Neuron (in vitro differentiated cells): ENCODE data around the gene OR10A6.

Experiments
- H2AFZ ChIP-seq: one replicate; pipeline ENCODE4 v1.6.1; 2013; ENCODE audit warnings: low read depth, mild to moderate bottlenecking, inconsistent platforms, low read length, moderate library complexity
- H3K27me3 ChIP-seq: one replicate; pipeline ENCODE4 v1.6.1; 2013; ENCODE audit warnings: low read length; ENCODE audit not compliant: insufficient read depth
- H3K36me3 ChIP-seq: one replicate; pipeline ENCODE4 v1.6.1; 2013; ENCODE audit warnings: low read length; ENCODE audit not compliant: insufficient read depth
- H3K4me1 ChIP-seq: one replicate; pipeline ENCODE4 v1.6.1; 2013; ENCODE audit warnings: low read length; ENCODE audit not compliant: insufficient read depth
- H3K4me3 ChIP-seq: 2 replicates; pipeline ENCODE4 v1.5.1; 2013; ENCODE audit warnings: mild to moderate bottlenecking, low read length, moderate library complexity
- H3K9me3 ChIP-seq: one replicate; pipeline ENCODE4 v1.6.1; 2013; ENCODE audit warnings: low read length

The OR10A6 gene

GRCh38 chr11:7949934-7950333 is 18.9 kb upstream of the OR10A6 start:
- H2AFZ ChIP-seq = no peak overlapping the region
- H3K36me3 ChIP-seq = no peaks in the 10 kb centered on the region
- peaks cover 3% of the 10 kb centered on the region for H3K27me3 ChIP-seq
- H3K4me1 ChIP-seq = no peaks in the 10 kb centered on the region
- peaks cover 2% of the 10 kb centered on the region for H3K9me3 ChIP-seq
- no peak overlapping the region for H3K4me3 ChIP-seq

- H2AFZ ChIP-seq = no peak overlapping the region
- no peaks in the 10 kb centered on the region for H3K4me1 ChIP-seq
- peaks cover 2% of the 10 kb centered on the region for H3K9me3 ChIP-seq
- no peaks in the 10 kb centered on the region for H3K36me3 ChIP-seq
- H3K4me3 ChIP-seq = no peak overlapping the region
- peaks cover 11% of the 10 kb centered on the region for H3K27me3 ChIP-seq
Observed at GRCh38 chr11:7944123-7944522, 13.1 kb upstream of the OR10A6 start.

- H3K9me3 ChIP-seq = peaks cover 2% of the 10 kb centered on the region
- no peak within 1 kb of the TSS for H3K4me3 ChIP-seq
- H3K36me3 ChIP-seq = no peaks in the 10 kb centered on the region
- no peak within 1 kb of the TSS for H2AFZ ChIP-seq
- H3K4me1 ChIP-seq = no peaks in the 10 kb centered on the region
- H3K27me3 ChIP-seq = peaks cover 10% of the 10 kb centered on the region
Observed at GRCh38 chr11:7941608-7942007, 10.5 kb upstream of the OR10A6 start, which contains the start of gene OR10A3. Gene OR10A3 (minus strand): TSS chr11:7941708. CDS start chr11:7939520, 2,188 bp downstream.

GRCh38 chr11:7941146-7941545 is 10.1 kb upstream of the OR10A6 start:
- no peaks in the 10 kb centered on the region for H3K4me1 ChIP-seq
- peaks cover 10% of the 10 kb centered on the region for H3K27me3 ChIP-seq
- H3K36me3 ChIP-seq = no peaks in the 10 kb centered on the region
- no peak overlapping the region for H2AFZ ChIP-seq
- H3K4me3 ChIP-seq = no peak overlapping the region
- peaks cover 2% of the 10 kb centered on the region for H3K9me3 ChIP-seq

- H3K9me3 ChIP-seq = no peaks in the 10 kb centered on the region
- H3K36me3 ChIP-seq = no peaks in the 10 kb centered on the region
- H3K4me1 ChIP-seq = no peaks in the 10 kb centered on the region
- H3K4me3 ChIP-seq = no peak overlapping the region
- no peak overlapping the region for H2AFZ ChIP-seq
- H3K27me3 ChIP-seq = peaks cover 10% of the 10 kb centered on the region
Observed at GRCh38 chr11:7936615-7937014, 5.5 kb upstream of the OR10A6 start.

GRCh38 chr11:7927635-7928034 is 3.4 kb downstream of the OR10A6 start:
- H3K9me3 ChIP-seq = peaks cover 3% of the 10 kb centered on the region
- no peaks in the 10 kb centered on the region for H3K36me3 ChIP-seq
- H3K27me3 ChIP-seq = peaks cover 2% of the 10 kb centered on the region

GRCh38 chr11:7924536-7924935 is 6.5 kb downstream of the OR10A6 start:
- no peaks in the 10 kb centered on the region for H3K36me3 ChIP-seq
- no peaks in the 10 kb centered on the region for H3K4me1 ChIP-seq
- no peak overlapping the region for H3K4me3 ChIP-seq
- H2AFZ ChIP-seq = no peak overlapping the region
- peaks cover 3% of the 10 kb centered on the region for H3K9me3 ChIP-seq
- no peaks in the 10 kb centered on the region for H3K27me3 ChIP-seq

More at GRCh38 chr11:7927635-7928034, 3.4 kb downstream of the OR10A6 start:
- Histone ChIP-seq H3K4me1 (no peaks in the 10 kb centered on the region), H3K4me3 (no peak overlapping the region), H2AFZ (no peak overlapping the region)

- no peaks in the 10 kb centered on the region for H3K27me3 ChIP-seq
- no peaks in the 10 kb centered on the region for H3K36me3 ChIP-seq
- no peaks in the 10 kb centered on the region for H3K4me1 ChIP-seq
- no peaks in the 10 kb centered on the region for H3K9me3 ChIP-seq
- H2AFZ ChIP-seq = no peak overlapping the region
- no peak overlapping the region for H3K4me3 ChIP-seq
Observed at GRCh38 chr11:7918141-7918540, 12.9 kb downstream of the OR10A6 start.

GRCh38 chr11:7911011-7911410 is 20.1 kb downstream of the OR10A6 start:
- Histone ChIP-seq H3K27me3 (no peaks in the 10 kb centered on the region), H2AFZ (no peak overlapping the region), H3K9me3 (no peaks in the 10 kb centered on the region), H3K36me3 (no peaks in the 10 kb centered on the region), H3K4me3 (no peak overlapping the region), H3K4me1 (peaks cover 12% of the 10 kb centered on the region)

GRCh38 chr11:7910286-7910788 is 20.7 kb downstream of the OR10A6 start:
- Histone ChIP-seq H2AFZ (no peak overlapping the region), H3K4me3 (no peak overlapping the region), H3K9me3 (no peaks in the 10 kb centered on the region), H3K27me3 (no peaks in the 10 kb centered on the region), H3K36me3 (no peaks in the 10 kb centered on the region), H3K4me1 (peaks cover 18% of the 10 kb centered on the region)

GRCh38 chr11:7909585-7910285 is 21.3 kb downstream of the OR10A6 start:
- Histone ChIP-seq H3K9me3 (no peaks in the 10 kb centered on the region), H3K4me3 (no peak overlapping the region)

GRCh38 chr11:7907121-7907520 is 23.9 kb downstream of the OR10A6 start:
- H3K27me3 ChIP-seq = no peaks in the 10 kb centered on the region
- no peaks in the 10 kb centered on the region for H3K36me3 ChIP-seq
- H3K4me1 ChIP-seq = peaks cover 29% of the 10 kb centered on the region
- H2AFZ ChIP-seq = no peak overlapping the region
- H3K4me3 ChIP-seq = no peak overlapping the region
- H3K9me3 ChIP-seq = no peaks in the 10 kb centered on the region

More at GRCh38 chr11:7909585-7910285, 21.3 kb downstream of the OR10A6 start:
- Histone ChIP-seq H2AFZ (no peak overlapping the region), H3K27me3 (no peaks in the 10 kb centered on the region), H3K36me3 (no peaks in the 10 kb centered on the region), H3K4me1 (peaks cover 23% of the 10 kb centered on the region)

GRCh38 chr11:7906481-7906880 is 24.6 kb downstream of the OR10A6 start:
- peaks cover 29% of the 10 kb centered on the region for H3K4me1 ChIP-seq
- H3K9me3 ChIP-seq = no peaks in the 10 kb centered on the region
- H2AFZ ChIP-seq = no peak overlapping the region
- H3K27me3 ChIP-seq = no peaks in the 10 kb centered on the region
- H3K36me3 ChIP-seq = no peaks in the 10 kb centered on the region
- no peak overlapping the region for H3K4me3 ChIP-seq
